Heart left ventricle (tissue), 13 donors: ENCODE data around the gene WDR90.

Source experiments
- POLR2A ChIP-seq, 2 donors: fragments of 450-650 bp; IDR thresholded peaks; one replicate each; pipeline ENCODE4 v1.6.1; 2017; ENCODE audit warnings: antibody characterized with exemption in 2 of 2, mild to moderate bottlenecking in 2 of 2, moderate library complexity in 2 of 2
- TF ChIP-seq, protein P1 (sequence below), 12 donors: fragments of 200-600 bp; sonication (generic) in 4 of 12; IDR thresholded peaks; one replicate each; pipeline versions ENCODE4 v1.5.0 to v1.8.0; 2018 to 2022; ENCODE audit warnings: antibody characterized with exemption in 12 of 12, mild to moderate bottlenecking in 5 of 12
- donor health status: ischemic (EF 13 %, LVEDD 7.1; RV severe dilation, severe dysfunction).
- donor health status: DM: no; HTN: yes; CAD: no.
- donor health status: DM: no; HTN: no; CAD: no.
- donor health status: ischemic (EF 25% LVEDD 6.9; RV normal size, moderate dysfunction).
- donor health status: ischemic (EF 25% LVEDD 5.7; RV mildly dilated, moderate dysfunction).
- donor health status: ischemic (EF 35%, LVEDD 5.7; RV mildly dilated, moderate dysfunction).
- donor health status: nonischemic (EF 11% LVEDD 7.7; RV severe dilation, severe dysfunction).
- donor health status: DM: yes; HTN: yes; CAD: no.
- donor health status: PGD.
- donor health status: ischemic (EF 29% LVEDD 5.4; RV normal size, mild dysfunction).
- donor health status: nonischemic (EF 23%, LVEDD 6.1; RV moderate dilation, normal function).

GRCh38 chr16:678209-678857 is 29.2 kb downstream of the WDR90 start:
- TF ChIP-seq, protein P1, sequence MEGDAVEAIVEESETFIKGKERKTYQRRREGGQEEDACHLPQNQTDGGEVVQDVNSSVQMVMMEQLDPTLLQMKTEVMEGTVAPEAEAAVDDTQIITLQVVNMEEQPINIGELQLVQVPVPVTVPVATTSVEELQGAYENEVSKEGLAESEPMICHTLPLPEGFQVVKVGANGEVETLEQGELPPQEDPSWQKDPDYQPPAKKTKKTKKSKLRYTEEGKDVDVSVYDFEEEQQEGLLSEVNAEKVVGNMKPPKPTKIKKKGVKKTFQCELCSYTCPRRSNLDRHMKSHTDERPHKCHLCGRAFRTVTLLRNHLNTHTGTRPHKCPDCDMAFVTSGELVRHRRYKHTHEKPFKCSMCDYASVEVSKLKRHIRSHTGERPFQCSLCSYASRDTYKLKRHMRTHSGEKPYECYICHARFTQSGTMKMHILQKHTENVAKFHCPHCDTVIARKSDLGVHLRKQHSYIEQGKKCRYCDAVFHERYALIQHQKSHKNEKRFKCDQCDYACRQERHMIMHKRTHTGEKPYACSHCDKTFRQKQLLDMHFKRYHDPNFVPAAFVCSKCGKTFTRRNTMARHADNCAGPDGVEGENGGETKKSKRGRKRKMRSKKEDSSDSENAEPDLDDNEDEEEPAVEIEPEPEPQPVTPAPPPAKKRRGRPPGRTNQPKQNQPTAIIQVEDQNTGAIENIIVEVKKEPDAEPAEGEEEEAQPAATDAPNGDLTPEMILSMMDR (IDR thresholded peaks at IDR 0.05), result no peak
- TF ChIP-seq POLR2A (IDR thresholded peaks at IDR 0.05), result no peak
